Putamen (tissue), 1 donor: ENCODE measurements around the gene MCTP1.
"Not testable (repeated sequence)": the region's sequence is repeated elsewhere in the genome, so short reads cannot be mapped to it uniquely, and the experiment has no call there.

Experiments
- DNase-seq: peaks from one replicate; pipeline ENCODE4 v3.0.0-alpha.2; 2016; ENCODE audit warnings: low spot score

MCTP1 gene

GRCh38 chr5:95251185-95251584, 33.7 kb downstream of the MCTP1 start:
- no peak for DNase-seq

DNA sequence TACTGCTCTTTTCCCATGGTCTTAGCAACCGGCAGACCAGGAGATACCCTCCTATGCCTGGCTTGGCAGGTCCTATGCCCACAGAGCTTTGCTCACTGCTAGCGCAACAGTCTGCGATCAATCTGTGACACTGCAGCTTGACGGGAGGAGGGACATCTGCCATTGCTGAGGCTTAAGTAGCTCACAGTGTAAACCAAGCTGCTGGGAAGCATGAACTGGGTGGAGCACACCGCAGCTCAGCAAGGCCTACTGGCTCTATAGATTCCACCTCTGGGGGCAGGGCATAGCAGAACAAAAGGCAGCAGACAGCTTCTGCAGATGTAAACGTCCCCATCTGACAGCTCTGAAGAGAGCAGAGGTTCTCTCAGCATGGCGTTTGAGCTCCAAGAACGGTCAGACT, 40.4 kb downstream of the MCTP1 start:
- DNase-seq = no peak

GRCh38 chr5:95241635-95242034, 43.3 kb downstream of the MCTP1 start:
- DNase-seq = peak; percentile 65

DNA sequence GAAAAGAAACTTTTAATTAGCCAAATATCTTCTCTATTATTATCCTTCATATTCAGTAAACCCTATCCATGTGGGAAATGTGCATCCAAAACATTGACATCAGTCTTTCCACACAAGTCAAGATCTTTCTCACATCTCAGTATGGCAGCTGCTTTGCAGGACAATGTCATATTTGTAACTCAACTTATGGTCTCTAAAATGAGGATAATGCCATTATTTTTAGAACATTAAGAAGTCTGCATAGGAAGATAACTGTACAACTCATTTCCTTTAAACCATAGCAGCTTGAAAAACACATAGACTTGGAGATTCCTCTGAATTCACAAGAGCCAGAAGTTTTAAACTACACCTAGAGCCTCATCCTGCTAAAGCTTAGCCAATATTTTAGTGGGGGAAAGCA, 43.7 kb downstream of the MCTP1 start:
- no peak for DNase-seq

DNA sequence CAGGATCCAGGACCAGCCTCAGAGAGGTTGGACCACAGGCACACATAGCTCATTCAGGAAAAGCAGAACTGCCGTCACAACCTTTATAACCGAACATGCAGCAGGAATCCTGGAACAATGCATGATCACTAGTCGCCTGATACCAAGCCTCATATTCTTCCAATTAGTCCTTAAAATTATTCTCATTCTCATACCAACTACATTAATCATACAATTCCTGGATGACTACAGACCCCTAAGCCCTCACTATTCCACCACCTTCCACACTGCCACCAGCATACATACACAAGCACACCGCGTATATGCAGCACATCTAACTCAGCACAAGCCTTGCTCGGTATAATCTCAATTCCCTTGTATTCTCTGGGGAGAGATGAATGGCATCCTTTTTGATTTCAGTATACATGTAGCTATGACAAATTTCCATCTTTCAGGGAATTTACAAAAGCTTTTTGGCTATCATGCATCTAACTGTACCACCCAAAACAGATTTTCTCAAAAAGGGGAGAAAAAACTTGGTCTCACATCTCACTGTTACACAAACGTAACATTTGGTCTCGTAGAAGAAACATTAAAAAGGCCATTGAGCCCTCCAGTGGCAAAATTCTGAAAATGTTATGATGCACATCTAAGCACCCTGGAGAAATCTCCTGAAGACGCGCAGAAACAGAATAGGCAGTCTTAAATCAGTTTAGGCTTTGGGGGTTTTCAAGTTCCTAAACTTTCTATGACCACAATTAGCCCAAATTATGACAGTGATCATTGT, 46.2 kb downstream of the MCTP1 start:
- peak; percentile 57 for DNase-seq

DNA sequence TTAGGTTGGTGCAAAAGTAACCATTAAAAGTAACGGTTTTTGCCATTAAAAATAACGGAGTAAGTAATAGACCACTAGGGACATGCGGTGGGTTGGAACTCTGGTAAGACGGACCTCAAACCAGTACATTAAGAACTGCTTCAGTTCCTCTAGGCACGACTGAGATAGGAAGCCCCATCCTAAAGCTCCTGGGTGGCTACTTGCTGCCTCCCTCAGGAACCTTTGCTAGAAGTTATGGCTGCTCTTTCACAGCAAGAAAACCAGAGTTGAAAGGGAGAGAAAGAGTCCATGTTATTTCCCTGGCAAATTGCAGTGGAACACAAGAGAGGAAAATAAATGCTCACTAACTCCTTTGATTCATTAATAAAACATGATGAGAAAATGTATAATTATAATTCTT, 47.6 kb downstream of the MCTP1 start:
- no peak for DNase-seq

DNA sequence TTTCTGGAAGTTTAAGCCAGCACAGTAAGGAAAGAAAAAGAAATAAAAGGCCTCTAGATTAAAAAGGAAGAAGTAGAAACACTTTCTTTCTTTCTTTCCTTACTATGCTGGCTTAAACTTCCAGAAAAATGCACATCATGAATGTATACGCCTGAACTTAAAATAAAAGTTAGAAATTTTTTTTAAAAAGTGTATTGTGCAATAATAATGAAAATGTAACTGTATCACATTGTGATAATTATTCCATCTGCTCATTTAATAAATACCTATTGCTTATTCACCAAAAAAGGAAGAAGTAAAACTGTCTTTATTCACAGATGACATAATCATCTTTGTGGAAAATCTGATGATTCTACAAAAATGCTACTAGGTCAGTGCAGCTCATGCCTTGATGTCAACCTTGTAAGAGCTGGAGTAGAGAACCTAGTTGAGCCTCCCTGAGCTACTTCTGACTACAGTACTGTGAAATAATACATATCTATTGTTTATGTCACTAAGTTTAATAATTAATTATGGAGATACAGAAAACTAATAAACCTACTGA, 49.4 kb downstream of the MCTP1 start:
- no peak for DNase-seq

DNA sequence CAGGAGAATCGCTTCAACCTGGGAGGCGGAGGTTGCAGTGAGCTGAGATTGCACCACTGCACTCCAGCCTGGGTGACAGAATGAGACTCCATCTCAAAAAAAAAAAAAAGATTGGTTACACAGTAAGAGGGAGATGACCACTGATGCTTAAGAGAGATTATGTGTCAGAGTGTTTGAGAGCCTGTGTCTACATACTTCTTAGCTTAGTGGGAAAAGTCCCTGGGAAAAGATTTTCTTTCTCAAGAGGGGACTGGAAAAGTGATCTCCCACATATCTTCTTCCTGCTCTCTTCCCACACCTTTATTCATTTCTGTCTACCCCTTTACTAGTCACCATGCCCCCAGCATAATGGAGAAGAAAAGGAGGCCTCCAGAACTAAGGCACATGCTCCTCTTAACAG, 55.2 kb downstream of the MCTP1 start:
- DNase-seq = no peak

- DNase-seq = no peak
Measured at GRCh38 chr5:95224701-95225459, 60.0 kb downstream of the MCTP1 start.

- DNase-seq = no peak
Measured at GRCh38 chr5:95223566-95224258, 61.2 kb downstream of the MCTP1 start.

DNA sequence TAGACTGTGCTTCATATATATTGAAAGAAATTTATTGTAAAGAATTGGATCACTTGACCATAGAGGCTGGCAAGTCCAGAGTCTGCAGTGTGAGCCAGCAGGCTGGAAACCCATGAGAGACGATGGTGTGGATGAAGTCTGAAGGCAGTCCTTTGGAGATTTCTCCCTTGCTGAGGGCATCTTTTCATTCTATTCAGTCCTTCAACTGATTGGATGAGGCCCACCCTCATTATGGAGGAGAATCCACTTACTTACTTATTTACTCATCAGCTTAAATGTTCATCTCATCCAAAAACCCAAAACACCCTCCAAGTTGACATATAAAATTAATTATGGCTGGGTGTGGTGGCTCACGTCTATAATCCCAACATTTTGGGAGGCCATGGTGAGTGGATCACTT, 62.1 kb downstream of the MCTP1 start:
- DNase-seq = no peak

DNA sequence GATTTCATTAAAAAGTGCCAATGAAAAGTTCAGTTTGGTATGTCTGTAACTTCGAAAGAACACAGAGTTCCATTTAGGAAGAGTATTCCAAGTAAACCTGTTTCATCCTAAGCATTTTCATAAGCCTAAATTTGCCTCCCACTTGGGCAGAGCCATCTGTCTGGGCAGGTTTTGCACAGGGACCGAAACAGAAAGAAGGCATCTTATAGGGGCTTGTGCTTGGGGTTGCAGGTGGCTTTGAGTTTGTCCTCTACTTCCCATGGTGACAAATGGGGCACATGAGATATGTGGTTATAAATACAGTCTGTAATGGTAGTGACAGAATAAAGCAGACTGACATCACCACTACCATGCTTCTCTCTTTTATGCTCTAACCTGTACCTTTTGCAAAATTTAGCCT, 63.7 kb downstream of the MCTP1 start:
- DNase-seq = no peak

- no peak for DNase-seq
Measured at GRCh38 chr5:95220381-95220780, 64.5 kb downstream of the MCTP1 start.

DNA sequence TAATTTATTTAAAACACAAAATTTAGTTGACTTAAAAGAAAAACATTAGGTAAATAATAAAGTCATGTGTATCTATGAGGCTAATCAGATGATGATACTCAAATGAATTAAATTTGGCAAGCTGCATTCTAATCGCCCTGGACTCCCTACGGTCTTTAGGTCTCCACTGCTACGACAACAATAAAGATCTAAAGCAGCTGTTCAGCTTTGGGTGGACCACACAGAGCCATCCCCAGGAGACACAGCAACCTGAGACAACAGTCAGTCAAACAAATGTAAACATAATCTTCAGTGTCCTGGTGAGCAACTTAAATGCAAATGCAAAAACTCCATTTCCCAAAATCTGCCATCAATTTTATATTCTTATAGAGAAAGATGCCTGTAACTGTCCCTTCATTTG, 65.5 kb downstream of the MCTP1 start:
- no peak for DNase-seq

GRCh38 chr5:95217881-95218280, 67.0 kb downstream of the MCTP1 start:
- DNase-seq = no peak

GRCh38 chr5:95217351-95217750, 67.5 kb downstream of the MCTP1 start:
- no peak for DNase-seq

DNA sequence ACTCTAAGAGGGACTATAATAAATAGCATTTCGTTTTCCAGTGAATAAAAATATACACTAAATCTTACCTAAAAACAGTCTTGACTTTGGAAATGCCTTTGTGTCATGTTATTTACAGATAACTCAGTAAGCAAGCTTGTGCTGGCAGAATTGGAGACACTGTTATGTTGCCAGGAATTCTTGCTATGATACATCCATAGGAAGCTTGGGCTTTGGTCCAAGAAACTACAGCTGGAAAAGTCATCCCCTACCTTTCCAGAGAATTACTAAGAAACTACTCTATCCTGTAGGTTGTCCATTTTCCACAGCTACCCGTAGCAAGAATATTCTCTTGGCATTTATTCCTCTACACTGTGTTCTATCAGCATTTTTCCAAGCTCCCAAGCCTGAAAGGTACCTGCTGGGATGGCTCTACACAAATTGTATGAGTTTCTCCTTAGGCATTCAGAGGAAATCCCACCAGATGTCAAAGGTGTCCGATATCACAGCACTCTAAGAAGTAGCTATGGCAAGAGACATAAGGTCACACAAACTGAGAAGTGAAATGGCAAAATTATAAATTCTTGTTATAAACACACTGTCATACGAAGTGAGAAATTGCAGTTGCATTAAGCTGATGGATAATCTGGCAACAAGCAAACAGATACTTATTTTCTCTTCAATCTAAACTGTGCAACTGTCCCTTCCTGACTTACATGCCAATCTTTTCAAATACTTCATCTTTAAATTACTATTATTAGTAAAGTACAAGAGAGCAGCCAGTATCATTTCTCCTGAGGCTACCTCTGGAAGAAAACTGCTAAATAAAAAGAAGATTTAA, 68.5 kb downstream of the MCTP1 start:
- DNase-seq = no peak

GRCh38 chr5:95207811-95208210, 77.1 kb downstream of the MCTP1 start:
- DNase-seq = not testable (repeated sequence)

DNA sequence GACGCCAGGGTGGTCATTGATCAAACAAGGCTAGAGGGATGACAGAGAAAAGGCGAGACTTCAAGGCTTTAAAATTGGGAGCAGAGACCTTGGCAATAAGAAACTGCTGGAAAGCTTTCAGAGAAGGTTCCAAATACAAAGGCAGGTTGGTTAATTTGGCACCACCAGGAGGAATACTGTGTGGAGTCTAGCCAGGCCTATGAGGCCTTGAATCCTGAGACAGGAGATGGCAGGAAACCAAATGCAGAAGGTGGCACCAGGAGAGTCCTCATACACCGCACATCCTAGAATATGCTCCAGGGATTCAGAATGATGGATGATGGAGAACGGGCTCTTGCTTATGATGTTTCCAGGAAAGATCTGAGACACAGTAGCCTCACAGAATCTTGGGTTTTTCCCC, 90.0 kb downstream of the MCTP1 start:
- DNase-seq = no peak

DNA sequence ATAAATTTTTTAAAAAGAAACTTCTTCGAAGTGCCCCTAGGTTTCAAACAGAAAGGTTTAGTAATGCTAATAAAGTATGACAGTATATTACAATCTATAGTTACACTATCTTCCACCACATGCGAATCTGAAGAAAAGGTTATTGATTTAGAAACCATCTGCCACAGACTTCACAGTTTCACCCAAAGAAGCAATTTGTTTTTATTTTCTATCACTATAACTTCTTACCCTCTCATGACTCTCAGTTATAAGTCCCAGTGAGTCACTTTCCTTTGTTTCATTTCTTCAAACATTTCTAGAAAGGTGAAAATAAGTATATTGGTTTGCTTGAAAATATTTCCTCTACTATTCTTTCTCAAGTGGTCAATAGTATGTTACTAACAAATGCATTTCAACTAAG, 93.6 kb downstream of the MCTP1 start:
- no peak for DNase-seq

GRCh38 chr5:95184924-95185323, 100.0 kb downstream of the MCTP1 start:
- no peak for DNase-seq

DNA sequence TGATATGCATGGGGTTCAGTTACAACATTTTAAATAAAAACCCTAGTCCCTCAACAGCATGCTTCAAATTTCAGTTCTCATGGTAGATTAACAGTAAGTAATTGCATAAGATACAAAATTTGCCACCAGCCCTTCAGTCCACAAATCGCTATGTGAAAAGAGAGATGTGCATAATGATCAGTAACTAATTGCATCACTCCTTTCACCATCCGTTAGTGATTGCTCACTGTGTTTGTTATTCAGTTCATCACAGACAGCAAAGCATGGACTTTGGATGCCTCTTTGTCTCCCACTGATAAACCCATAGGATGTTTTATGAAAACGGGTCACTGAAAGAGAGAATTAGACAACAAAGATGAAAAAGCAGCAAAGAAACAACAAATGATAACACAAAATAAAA, 103.2 kb downstream of the MCTP1 start:
- no peak for DNase-seq
